COR-L47 (cell line): ENCODE measurements around the gene SLC50A1.

Experiments
- DNase-seq: peaks from one replicate; lab custom pipeline; 2025; lab: John Stamatoyannopoulos, UW

The SLC50A1 gene, protein sequence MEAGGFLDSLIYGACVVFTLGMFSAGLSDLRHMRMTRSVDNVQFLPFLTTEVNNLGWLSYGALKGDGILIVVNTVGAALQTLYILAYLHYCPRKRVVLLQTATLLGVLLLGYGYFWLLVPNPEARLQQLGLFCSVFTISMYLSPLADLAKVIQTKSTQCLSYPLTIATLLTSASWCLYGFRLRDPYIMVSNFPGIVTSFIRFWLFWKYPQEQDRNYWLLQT

DNA sequence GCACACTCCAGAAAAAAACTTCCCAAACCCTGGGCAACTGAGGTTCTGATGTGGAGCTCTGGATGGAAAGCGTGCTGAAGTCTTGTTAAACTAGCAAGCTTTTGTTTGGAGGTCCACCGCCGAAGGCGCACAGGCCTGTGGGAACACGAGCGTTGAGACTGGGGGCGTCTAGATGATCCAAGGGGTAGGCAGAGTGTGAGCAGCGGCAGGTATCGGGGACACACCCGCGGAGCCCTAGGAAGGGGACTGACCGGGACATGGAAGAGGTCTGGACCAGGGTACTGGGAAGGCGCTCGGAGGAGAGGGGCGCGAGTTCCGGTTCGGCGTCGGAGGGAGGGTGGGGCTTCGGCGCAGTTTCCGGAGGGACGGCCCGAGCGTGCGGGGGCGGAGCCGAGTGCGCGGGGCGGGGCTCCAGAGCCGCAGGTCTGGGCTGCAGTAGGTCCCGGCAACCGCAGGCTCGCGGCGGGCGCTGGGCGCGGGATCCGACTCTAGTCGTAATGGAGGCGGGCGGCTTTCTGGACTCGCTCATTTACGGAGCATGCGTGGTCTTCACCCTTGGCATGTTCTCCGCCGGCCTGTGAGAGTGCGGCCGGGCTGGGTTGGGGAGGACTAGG, at the start of gene SLC50A1:
SLC50A1 (plus strand) TSS at position 438 of the 614 bp plus-strand sequence; CDS start at position 498, 60 bp downstream.
- peak; percentile 87 for DNase-seq

- peak; percentile 45 for DNase-seq
These were observed 49.4 kb upstream of the SLC50A1 start for GRCh38 chr1:155086128-155086741.

DNA sequence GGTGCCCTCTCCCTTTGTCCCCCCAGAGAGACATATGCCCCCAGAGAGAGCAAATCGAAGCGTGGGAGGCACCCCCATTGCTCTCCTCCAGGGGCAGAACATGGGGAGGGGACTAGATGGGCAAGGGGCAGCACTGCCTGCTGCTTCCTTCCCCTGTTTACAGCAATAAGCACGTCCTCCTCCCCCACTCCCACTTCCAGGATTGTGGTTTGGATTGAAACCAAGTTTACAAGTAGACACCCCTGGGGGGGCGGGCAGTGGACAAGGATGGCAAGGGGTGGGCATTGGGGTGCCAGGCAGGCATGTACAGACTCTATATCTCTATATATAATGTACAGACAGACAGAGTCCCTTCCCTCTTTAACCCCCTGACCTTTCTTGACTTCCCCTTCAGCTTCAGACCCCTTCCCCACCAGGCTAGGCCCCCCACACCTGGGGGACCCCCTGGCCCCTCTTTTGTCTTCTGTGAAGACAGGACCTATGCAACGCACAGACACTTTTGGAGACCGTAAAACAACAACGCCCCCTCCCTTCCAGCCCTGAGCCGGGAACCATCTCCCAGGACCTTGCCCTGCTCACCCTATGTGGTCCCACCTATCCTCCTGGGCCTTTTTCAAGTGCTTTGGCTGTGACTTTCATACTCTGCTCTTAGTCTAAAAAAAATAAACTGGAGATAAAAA, 48.7 kb upstream of the SLC50A1 start:
- DNase-seq, result no peak

DNA sequence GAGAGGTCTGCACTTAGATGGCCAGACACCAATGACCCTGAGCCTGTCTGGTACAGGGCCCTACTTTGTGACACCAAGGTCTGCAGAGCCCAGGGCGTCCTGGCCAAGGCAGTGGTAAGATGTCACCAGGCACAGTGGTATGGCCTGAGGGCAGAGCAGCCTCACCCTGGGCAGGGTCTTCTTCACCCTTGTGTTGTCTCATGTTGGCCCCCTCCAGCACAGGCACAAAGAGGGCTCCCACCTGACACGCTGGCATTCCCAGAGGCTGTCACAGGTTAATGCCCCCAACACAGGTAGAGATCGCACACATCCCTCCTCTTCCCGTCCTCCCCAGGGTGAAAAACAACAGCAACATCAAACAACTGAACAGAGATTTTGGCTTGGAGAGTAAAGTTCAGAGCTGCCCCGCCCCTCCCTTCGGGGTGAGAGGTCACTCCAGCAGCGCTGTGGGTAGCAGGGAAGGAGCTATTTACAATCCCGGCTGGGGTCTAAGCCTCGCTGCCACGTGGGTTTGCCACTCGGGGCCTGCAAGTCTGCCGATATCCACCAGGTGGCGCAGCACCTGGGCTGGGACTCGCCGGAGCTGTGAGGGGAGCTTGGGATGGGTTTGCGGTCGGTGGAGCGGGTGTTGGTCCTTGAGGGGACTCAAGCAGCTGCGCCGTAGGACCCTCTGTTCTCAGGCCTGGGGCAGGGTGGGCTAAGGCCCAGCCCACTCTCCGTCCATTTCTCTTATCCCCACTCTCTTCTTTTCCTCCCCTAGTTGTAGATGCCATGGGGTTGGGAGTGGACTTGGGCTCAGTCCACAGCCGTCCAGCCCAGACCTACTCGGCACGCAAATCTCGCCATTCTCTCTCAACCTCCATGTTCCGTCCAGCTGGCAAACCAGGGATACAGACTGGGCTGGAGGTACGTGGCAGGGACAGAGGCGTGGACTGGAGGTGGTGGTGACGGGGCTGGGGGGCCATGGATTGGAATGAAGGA, 44.3 kb upstream of the SLC50A1 start:
- DNase-seq, result peak; percentile 77

DNA sequence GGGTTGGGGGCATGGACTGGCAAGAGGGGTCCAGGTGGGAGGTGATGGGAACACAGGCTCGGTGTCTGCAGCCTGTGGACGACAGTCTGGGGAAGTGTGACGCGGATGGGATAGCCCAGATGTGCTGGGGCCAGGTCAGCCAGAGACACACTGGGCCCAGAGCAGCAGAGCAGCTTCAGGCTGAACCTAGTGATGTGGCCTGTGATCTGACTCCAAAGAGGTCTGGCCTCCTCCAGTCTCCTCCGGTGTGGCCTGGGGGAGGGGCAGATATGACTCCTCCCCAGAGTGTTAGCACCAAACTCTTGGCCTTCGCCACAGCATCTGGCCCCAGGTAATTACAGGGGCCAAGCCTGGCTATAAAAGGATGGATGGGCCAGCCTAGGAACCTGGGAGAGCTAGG, 43.5 kb upstream of the SLC50A1 start:
- no peak for DNase-seq

DNA sequence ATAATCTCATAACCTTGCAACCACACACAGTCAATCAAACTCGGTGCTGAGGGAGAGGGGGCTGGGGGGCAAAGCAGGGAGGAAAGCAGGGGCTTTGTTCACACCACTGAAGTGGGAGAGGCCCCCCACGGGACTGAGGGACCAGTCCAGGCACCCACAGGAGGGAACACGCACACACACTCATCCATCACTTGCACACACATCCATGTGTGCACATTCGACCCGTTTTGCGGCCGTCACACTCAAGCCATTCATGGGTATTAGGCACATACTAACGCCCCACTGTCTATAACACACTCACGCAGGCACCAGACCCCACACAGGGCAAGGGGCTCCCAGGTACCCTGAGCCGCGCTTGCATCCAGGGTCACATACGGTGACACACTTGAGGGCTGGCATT, 43.0 kb upstream of the SLC50A1 start:
- DNase-seq, result no peak

DNA sequence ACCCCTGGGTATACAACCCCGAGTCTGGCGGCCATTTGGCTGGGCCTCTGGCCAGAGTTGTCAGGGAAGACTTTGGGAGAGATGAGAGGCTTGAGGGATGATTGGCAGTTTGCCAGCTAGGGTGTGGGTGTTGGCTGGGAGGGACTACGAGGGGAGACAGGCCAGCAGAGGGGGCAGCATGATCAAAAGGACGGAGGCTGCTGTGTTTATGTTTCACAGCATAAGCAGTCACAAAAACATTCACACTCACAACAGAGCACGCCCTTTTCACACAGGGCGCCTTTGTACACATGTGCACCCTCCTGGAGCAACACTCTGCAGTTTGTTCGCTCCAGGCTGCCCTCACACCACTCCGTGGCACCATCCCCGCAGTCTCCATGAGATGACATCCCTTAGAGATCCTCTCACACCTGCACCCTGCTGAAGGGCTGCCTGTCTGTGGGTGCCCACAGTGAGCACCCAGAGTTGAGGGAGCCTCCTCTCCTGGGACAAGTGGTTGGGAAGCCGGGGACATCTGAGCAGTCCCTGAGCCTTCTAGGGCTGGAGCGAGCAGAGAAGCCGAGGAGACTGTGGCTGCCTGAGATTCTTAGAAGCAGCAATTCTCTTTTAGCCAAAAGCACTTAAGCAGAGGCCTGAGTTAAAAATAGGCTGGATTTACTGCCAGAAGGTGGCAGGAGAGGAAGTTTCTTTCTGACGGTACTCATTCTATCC, 41.6 kb upstream of the SLC50A1 start:
- DNase-seq, result peak; percentile 97

DNA sequence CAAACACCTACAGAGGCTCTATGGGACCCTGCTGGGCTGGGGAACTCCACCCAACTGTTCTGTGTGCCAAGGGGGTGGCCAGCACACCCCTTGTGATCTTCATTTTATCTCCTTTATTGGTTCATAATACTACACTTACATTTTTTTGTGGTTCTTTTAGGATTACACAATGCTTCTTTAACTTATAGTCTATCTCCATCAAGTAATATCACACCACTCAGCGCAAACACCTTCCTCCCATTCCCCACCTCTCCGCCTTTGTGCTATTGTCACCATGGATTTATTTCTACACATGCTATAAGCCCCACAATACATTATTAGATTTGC, 41.1 kb upstream of the SLC50A1 start:
- no peak for DNase-seq

DNA sequence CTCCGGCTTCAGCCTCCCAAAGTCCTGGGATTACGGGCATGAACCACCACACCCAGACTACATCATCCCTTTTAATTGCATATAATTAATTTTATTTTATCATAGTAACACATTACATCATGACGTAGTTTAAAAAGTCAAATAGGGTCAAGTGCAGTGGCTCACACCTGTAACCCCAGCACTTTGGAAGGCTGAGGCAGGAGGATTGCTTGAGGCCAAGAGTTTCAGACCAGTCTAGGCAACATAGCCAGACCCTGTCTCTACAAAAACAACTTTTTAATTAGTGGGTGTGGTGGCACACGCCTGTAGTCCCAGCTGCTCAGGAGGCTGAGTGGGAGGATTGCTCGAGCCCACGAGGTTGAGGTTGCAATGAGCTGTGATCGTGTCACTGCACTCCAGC, 36.3 kb upstream of the SLC50A1 start:
- no peak for DNase-seq

DNA sequence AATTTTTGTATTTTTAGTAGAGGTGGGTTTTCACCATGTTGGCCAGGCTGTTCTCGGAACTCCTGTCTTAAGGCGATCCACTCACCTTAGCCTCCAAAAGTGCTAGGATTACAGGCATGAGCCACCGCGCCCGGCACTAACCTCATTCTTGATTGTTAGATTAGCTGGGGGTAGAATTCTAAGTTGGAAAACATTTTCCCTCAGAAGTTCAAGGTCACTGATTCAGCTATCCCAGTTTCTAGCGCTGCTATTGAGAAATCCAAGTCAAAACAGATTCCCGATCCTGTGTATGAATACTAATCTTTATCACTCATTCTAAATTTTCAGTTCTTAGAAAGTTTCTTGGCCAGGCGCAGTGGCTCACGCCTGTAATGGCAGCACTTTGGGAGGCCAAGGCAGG, 32.3 kb upstream of the SLC50A1 start:
- DNase-seq, result no peak

- no peak for DNase-seq
These were observed 30.8 kb upstream of the SLC50A1 start for GRCh38 chr1:155104605-155105534.

DNA sequence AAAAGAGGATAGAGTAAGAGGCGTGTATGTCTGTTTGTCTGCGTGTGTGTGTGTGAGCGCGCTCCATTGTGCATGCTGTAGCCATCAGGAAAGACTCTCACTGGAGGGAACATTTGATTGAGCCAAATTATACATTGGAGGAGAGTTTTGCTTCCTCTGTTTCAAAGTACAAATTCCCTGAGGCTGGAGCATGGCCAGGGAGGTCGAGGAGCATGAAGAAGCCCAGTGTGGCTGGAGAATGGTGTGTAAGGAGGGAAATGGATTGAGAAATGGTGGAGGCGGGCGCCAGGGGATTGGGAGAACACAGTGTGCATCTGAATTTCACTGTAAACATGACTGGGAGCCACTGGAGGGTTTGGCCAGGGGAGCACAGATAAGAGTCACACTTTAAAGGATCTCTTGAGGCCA, 30.0 kb upstream of the SLC50A1 start:
- DNase-seq, result no peak

DNA sequence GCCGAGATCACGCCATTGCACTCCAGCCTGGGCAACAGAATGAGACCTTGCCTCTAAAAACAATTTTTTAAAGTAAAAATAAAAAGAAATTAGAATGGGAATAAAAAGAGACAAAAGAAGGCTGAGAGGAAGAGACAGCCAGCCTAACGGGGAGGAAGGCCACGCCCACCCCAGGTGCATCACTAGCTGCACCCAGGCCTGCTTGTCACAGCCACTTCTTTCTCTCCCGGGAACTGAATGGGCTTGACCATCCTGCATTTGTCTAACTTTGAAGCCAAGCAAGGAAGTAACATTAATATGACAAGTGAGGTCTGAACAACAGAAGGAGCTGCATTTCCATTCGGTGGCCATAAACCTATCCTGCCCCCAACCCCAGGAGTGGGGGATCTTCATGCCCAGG, 28.8 kb upstream of the SLC50A1 start:
- no peak for DNase-seq

DNA sequence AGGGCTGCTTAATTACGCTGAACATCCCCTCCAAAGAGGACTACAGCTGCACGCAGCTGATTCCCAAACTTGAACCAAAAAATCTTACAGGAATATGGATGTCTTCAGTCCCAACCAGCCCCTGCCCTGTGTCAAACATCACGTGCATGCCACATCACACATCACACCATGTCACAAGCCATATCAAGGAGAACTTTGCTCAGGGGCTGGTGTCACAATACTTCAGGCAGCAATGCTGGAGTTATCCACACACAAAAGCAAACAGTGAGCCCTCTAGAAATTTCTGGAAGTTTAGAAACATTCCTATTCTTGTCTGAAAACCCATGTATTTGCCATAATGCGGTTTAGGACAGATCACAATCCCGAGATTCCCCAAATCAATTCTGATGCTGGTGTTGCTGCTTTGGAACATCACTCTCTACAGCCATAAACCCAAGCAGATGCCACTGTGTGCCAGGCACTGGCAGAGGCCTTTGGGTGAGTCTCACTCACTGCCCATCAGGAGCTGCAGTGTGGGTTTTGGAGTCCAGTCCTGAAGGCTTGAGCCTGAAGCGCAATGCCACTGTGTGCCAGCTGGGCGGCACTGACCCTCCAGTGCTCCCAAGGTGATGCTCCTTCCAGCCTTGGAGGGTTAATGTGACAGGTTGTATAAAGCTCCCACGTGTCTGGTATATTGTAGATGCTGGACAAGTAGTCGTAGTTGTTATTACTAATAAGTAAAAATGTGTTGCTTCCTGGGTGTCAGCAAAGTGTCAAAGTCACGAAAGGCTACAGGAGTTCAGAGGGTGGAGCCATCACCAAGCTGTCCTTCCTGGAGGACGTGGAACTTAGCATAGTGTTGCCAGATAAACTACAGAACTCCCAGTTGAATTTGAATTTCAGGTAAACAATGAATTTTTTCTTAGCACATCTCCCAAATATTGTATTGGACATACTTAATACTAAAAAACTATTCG, 28.1 kb upstream of the SLC50A1 start:
- DNase-seq, result no peak

DNA sequence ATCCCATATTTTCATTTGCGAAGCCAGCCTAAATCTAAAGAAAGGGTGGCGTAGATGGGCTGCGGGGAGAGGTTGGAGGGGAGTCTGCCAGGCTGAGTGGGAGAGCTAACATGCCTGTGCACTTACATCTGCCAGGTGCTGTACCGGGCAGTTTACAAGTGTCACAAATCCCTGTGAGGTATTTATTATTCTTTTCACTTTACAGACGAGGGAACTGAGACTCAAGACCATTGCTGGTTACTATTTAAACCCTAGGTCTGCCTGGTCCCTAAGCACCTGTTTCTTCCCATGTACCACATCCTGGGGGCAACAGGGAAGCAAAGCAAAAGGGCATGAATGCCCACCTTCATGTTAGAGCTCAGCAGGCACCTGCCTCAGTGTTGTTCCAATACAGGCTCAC, 27.4 kb upstream of the SLC50A1 start:
- no peak for DNase-seq

DNA sequence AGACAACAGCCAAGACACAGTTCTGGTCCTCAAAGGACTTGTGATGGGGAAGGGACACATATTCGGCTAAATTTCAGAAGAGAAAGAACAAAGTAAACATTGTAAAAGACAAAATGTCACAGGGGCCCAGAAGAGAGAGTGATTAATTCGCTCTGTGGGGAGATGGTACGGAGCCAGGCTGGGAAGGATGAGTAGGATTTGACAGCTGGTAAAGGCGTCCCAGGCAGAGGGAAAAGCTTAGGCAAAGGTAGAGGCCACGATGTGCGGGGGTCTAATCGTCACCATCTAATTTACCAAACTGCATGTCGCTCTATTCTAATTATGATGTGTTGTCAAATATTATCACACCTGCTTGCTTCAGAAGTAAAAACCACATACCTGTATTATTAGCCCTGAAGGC, 25.3 kb upstream of the SLC50A1 start:
- no peak for DNase-seq

DNA sequence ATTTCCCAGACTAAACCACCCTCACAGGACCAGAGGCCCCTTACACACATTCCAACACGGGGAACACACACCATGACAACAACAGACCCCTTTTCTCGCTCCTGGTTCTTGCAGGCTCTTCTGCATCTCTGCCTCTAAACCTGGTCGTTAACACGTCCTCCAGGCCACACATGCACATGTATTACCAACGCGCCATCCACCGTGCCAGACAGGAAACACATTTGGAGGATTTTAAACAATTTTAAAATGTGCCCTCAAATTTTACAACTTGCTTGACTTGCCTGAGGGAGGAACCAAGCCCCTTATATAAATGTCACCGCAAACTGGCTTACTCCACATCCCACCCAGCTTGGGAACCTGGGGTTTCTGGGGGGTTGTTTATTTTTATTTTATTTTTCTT, 24.8 kb upstream of the SLC50A1 start:
- DNase-seq, result no peak

- DNase-seq, result no peak
These were observed 22.1 kb upstream of the SLC50A1 start for GRCh38 chr1:155113450-155113980.
